K562 (cell line): ENCODE data around the gene SLC24A1. TPM values are rescaled to one million over a fixed set of nuclear protein-coding genes. Genes with fewer than 3 reads are reported as not detected.
A peak's percentile ranks its signal among the peaks of the same experiment; 100 is the strongest.

Experiments used
- ATAC-seq: fragments of 200-7000 bp; cut with Tn5 transposase; 3 replicates; pipeline ENCODE4 v1.9.1; 2020; ENCODE audit warnings: moderate library complexity
- BruUV-seq: library from RNA; stranded (reverse); fragments of 400-500 nt; replicated peaks from 2 replicates; lab custom pipeline; 2021; lab: Mats Ljungman, UMichigan
- CTCF ChIA-PET: fragments of 300-600 bp; formaldehyde crosslinking; extraction: SDS; loops from one replicate; lab custom pipeline; 2021; ENCODE audit warnings: low intra/inter-chr PET ratio; lab: Yijun Ruan, JAX
- POLR2A ChIA-PET: fragments of 300-600, 350-650 bp; sonication (Branson Sonifier 250); formaldehyde crosslinking; extraction: SDS; loops from one replicate; lab custom pipeline; 2021; ENCODE audit warnings: antibody characterized with exemption, inconsistent platforms; lab: Yijun Ruan, JAX
- DNase-seq, 4 experiments: peaks; one replicate each; pipeline versions ENCODE4 v3.0.0 to v3.0.0-alpha.2; 2011 to 2018; ENCODE audit warnings: low spot score in 3 of 4, mixed read lengths in 3 of 4; ENCODE audit errors: extremely low read depth in 1 of 4
- FAIRE-seq: peaks from 2 replicates; lab custom pipeline; 2011; peaks lifted over from hg19 to GRCh38; lab: Jason Lieb, UNC
- H2AFZ ChIP-seq: 2 replicates; pipeline ENCODE4 v1.6.0; 2011; ENCODE audit warnings: low read depth, low read length, control low read depth, inconsistent platforms
- H3K27ac ChIP-seq: fragments of 200-600 bp; 3 replicates; pipeline ENCODE4 v1.8.0; 2011; ENCODE audit warnings: low read depth, mild to moderate bottlenecking, control low read depth, inconsistent platforms, low read length, moderate library complexity, mixed read lengths; ENCODE audit errors: extremely low read depth
- H3K27me3 ChIP-seq, 2 experiments: fragments of 300-600 bp in 1 of 2; 2 replicates in 1 of 2; 3 replicates in 1 of 2; pipeline versions ENCODE4 v1.6.0 to v1.8.0; 2011; ENCODE audit warnings: inconsistent platforms in 2 of 2, low read length in 2 of 2, mild to moderate bottlenecking in 1 of 2, mixed read lengths in 1 of 2, moderate library complexity in 1 of 2; ENCODE audit not compliant: control insufficient read depth in 2 of 2, insufficient read depth in 2 of 2
- H3K36me3 ChIP-seq: fragments of 300-600 bp; 3 replicates; pipeline ENCODE4 v1.8.0; 2011; ENCODE audit warnings: mild to moderate bottlenecking, low read length, inconsistent platforms; ENCODE audit not compliant: control insufficient read depth, insufficient read depth
- H3K4me1 ChIP-seq, 2 experiments: fragments of 200-600 bp in 1 of 2; replicated peaks in 1 of 2; 2 replicates in 1 of 2; 3 replicates in 1 of 2; pipeline versions ENCODE4 v1.5.1 to v1.8.0; 2011; ENCODE audit warnings: inconsistent platforms in 2 of 2, low read length in 2 of 2, mild to moderate bottlenecking in 1 of 2, mixed read lengths in 1 of 2, moderate library complexity in 1 of 2; ENCODE audit not compliant: control insufficient read depth in 2 of 2, insufficient read depth in 2 of 2
- H3K4me2 ChIP-seq: 2 replicates; pipeline ENCODE4 v1.6.1; 2011; ENCODE audit warnings: low read length, control low read depth, inconsistent platforms, mixed read lengths; ENCODE audit not compliant: insufficient read depth
- H3K4me3 ChIP-seq: fragments of 200-600 bp; sonication (generic), shearing (Covaris generic); 2 replicates; pipeline ENCODE4 v1.5.1; 2016; ENCODE audit warnings: control low read depth, inconsistent platforms
- H3K79me2 ChIP-seq: fragments of 200-600 bp; 3 replicates; pipeline ENCODE4 v1.8.0; 2011; ENCODE audit warnings: low read length, inconsistent platforms; ENCODE audit not compliant: control insufficient read depth, insufficient read depth
- H3K9ac ChIP-seq, 2 experiments: 2 replicates each; pipeline versions ENCODE4 v1.6.0 to v1.6.1; 2011; ENCODE audit warnings: low read depth in 2 of 2, low read length in 2 of 2, control low read depth in 1 of 2, inconsistent platforms in 1 of 2, mild to moderate bottlenecking in 1 of 2, mixed read lengths in 1 of 2; ENCODE audit not compliant: insufficient read depth in 1 of 2
- H3K9me1 ChIP-seq: one replicate; pipeline ENCODE4 v1.6.0; 2011; ENCODE audit warnings: inconsistent platforms, mild to moderate bottlenecking, low read length, moderate library complexity; ENCODE audit not compliant: control insufficient read depth, insufficient read depth
- H3K9me3 ChIP-seq: replicated peaks from 2 replicates; pipeline ENCODE4 v1.5.1; 2011; ENCODE audit warnings: low read depth, low read length, inconsistent platforms; ENCODE audit not compliant: control insufficient read depth, insufficient read depth
- H4K20me1 ChIP-seq: replicated peaks from 2 replicates; pipeline ENCODE4 v1.6.1; 2011; ENCODE audit warnings: low read length, inconsistent platforms, mixed read lengths; ENCODE audit not compliant: control insufficient read depth, insufficient read depth
- CHD1 ChIP-seq: fragments of 200-600 bp; sonication (generic); IDR thresholded peaks from one replicate; pipeline ENCODE4 v1.6.1; 2012; ENCODE audit warnings: mild to moderate bottlenecking, moderate library complexity, low read length, inconsistent platforms
- ETS1 ChIP-seq: conservative IDR thresholded peaks from 2 replicates; pipeline ENCODE4 v1.6.1; 2011; ENCODE audit warnings: low read depth, mild to moderate bottlenecking, low read length; ENCODE audit not compliant: control insufficient read depth
- SMAD4 ChIP-seq: fragments of 250-450 bp; sonication (Bioruptor Pico); conservative IDR thresholded peaks from 2 replicates; pipeline ENCODE4 v1.8.0; 2021; ENCODE audit warnings: inconsistent platforms, mild to moderate bottlenecking, moderate library complexity
- XRCC4 ChIP-seq: IDR thresholded peaks from one replicate; pipeline ENCODE4 v1.6.1; 2011; ENCODE audit not compliant: insufficient read depth, insufficient read length; ENCODE audit errors: extremely low read depth
- ZNF165 ChIP-seq: fragments of 250-450 bp; sonication (Bioruptor Pico); IDR thresholded peaks from 2 replicates; pipeline ENCODE4 v1.4.0; 2020; ENCODE audit warnings: borderline replicate concordance
- WGBS: fragments of 100-300 bp; shearing (Covaris generic); methylation state at CpG from one replicate; pipeline ENCODE4 v1.1.6; 2016; ENCODE audit warnings: low coverage, mixed read lengths; ENCODE audit not compliant: insufficient coverage; ENCODE audit errors: missing lambda C conversion rate; 5-methylcytosine and 5-hydroxymethylcytosine counted together
- in situ Hi-C: fragments of 300-500 bp; cut with MboI; formaldehyde crosslinking; loops from 4 replicates; pipeline ENCODE4 v1.15.0; 2018; ENCODE audit warnings: inconsistent platforms, mixed read lengths
- intact Hi-C: fragments of 100-400 bp; cut with micrococcal nuclease; formaldehyde crosslinking; loops from 2 replicates; pipeline ENCODE4 v1.14.2; 2022
- polyA plus RNA-seq, 8 experiments: library from polyadenylated mRNA; depleted of rRNA in 4 of 8; stranded (reverse) in 5 of 8; unstranded in 3 of 8; fragments of >200 nt; fragmentation: Nextera tagmentation in 2 of 8; fragmentation: Illumina TruSeq in 1 of 8; extraction: Ambion mirVana in 2 of 8; extraction: Trizol in 1 of 8; gene quantifications; 2 replicates each; pipeline versions ENCODE4 v1.2.1 to v1.2.3, GENCODE V29; 2011 to 2014; ENCODE audit warnings: inconsistent platforms in 1 of 8, missing spikeins in 1 of 8
- total RNA-seq, 7 experiments: library from RNA; depleted of rRNA in 6 of 7; stranded (reverse); fragments of >200 nt in 6 of 7; fragmentation: Illumina TruSeq in 2 of 7; extraction: Trizol in 2 of 7; gene quantifications; 2 replicates each; pipeline versions ENCODE4 v1.2.1 to v1.2.3, GENCODE V29; 2011 to 2021; ENCODE audit warnings: low replicate concordance in 1 of 7
- TF ChIP-seq, protein P1 (sequence below): fragments of 450-650 bp; IDR thresholded peaks from 2 replicates; pipeline ENCODE4 v1.6.1; 2016; ENCODE audit warnings: mild to moderate bottlenecking, moderate library complexity
- TF ChIP-seq, protein P2 (sequence below), 3 experiments: IDR thresholded peaks in 2 of 3; conservative IDR thresholded peaks in 1 of 3; 2 replicates each; pipeline ENCODE4 v1.5.1; 2011 to 2012; ENCODE audit warnings: low read length in 3 of 3, mild to moderate bottlenecking in 3 of 3, control low read depth in 2 of 3, improper control_type of control experiment in 1 of 3, inconsistent platforms in 1 of 3, low read depth in 1 of 3, mixed read lengths in 1 of 3, moderate library complexity in 1 of 3; ENCODE audit not compliant: insufficient read depth in 2 of 3

SLC24A1 gene
- total and polyA plus RNA-seq, 9 of the 15 experiments (the other 6 are each of a cell fraction or from before 2014, with no cell fraction given) = 3.1 to 8.2 (median 5.5) TPM

- ATAC-seq (peak; percentile 77), DNase-seq (no peak), FAIRE-seq (no peak)
- Histone ChIP-seq H3K36me3 (no peaks in the 10 kb centered on the region), H2AFZ (no peak overlapping the region), H3K9me1 (no peaks in the 10 kb centered on the region), H3K4me3 (no peak overlapping the region), H3K79me2 (no peaks in the 10 kb centered on the region), H3K27me3 (no peaks in the 10 kb centered on the region), H3K27ac (no peak overlapping the region), H3K9me3 (no peaks in the 10 kb centered on the region), H3K4me1 (peaks cover 3 to 7% of the 10 kb centered on the region in 2 experiments; a peak in 3 of 5 replicates), H3K9ac (peak overlapping the region in 1 of 2 experiments; percentile 13; a peak in 1 of 4 replicates), H4K20me1 (no peaks in the 10 kb centered on the region; the same call in 1 of the 2 replicates), H3K4me2 (no peak overlapping the region)
- ChIA-PET POLR2A (interaction anchor here (0.6 to 1.6 kb wide), 4 partner anchors 10 to 295 kb away, joined by 3 to 10 read pairs (median 4); partner anchors contain the start of gene INTS14), CTCF (interaction anchor here (0.6 kb wide), 1 partner anchor 174 kb away, joined by 3 read pairs; no protein-coding TSS in a partner anchor)
- in situ Hi-C loops (no loop called here), intact Hi-C loops (no loop called here)
- no TSS peak for BruUV-seq
- 67% methylated on average over 2 of the region's 2 CpGs for WGBS
- TF ChIP-seq ETS1 (no peak), SMAD4 (CRISPR knock-in tag) (no peak), XRCC4 (no peak), CHD1 (no peak), ZNF165 (CRISPR knock-in tag) (no peak)
- TF ChIP-seq, protein P1, sequence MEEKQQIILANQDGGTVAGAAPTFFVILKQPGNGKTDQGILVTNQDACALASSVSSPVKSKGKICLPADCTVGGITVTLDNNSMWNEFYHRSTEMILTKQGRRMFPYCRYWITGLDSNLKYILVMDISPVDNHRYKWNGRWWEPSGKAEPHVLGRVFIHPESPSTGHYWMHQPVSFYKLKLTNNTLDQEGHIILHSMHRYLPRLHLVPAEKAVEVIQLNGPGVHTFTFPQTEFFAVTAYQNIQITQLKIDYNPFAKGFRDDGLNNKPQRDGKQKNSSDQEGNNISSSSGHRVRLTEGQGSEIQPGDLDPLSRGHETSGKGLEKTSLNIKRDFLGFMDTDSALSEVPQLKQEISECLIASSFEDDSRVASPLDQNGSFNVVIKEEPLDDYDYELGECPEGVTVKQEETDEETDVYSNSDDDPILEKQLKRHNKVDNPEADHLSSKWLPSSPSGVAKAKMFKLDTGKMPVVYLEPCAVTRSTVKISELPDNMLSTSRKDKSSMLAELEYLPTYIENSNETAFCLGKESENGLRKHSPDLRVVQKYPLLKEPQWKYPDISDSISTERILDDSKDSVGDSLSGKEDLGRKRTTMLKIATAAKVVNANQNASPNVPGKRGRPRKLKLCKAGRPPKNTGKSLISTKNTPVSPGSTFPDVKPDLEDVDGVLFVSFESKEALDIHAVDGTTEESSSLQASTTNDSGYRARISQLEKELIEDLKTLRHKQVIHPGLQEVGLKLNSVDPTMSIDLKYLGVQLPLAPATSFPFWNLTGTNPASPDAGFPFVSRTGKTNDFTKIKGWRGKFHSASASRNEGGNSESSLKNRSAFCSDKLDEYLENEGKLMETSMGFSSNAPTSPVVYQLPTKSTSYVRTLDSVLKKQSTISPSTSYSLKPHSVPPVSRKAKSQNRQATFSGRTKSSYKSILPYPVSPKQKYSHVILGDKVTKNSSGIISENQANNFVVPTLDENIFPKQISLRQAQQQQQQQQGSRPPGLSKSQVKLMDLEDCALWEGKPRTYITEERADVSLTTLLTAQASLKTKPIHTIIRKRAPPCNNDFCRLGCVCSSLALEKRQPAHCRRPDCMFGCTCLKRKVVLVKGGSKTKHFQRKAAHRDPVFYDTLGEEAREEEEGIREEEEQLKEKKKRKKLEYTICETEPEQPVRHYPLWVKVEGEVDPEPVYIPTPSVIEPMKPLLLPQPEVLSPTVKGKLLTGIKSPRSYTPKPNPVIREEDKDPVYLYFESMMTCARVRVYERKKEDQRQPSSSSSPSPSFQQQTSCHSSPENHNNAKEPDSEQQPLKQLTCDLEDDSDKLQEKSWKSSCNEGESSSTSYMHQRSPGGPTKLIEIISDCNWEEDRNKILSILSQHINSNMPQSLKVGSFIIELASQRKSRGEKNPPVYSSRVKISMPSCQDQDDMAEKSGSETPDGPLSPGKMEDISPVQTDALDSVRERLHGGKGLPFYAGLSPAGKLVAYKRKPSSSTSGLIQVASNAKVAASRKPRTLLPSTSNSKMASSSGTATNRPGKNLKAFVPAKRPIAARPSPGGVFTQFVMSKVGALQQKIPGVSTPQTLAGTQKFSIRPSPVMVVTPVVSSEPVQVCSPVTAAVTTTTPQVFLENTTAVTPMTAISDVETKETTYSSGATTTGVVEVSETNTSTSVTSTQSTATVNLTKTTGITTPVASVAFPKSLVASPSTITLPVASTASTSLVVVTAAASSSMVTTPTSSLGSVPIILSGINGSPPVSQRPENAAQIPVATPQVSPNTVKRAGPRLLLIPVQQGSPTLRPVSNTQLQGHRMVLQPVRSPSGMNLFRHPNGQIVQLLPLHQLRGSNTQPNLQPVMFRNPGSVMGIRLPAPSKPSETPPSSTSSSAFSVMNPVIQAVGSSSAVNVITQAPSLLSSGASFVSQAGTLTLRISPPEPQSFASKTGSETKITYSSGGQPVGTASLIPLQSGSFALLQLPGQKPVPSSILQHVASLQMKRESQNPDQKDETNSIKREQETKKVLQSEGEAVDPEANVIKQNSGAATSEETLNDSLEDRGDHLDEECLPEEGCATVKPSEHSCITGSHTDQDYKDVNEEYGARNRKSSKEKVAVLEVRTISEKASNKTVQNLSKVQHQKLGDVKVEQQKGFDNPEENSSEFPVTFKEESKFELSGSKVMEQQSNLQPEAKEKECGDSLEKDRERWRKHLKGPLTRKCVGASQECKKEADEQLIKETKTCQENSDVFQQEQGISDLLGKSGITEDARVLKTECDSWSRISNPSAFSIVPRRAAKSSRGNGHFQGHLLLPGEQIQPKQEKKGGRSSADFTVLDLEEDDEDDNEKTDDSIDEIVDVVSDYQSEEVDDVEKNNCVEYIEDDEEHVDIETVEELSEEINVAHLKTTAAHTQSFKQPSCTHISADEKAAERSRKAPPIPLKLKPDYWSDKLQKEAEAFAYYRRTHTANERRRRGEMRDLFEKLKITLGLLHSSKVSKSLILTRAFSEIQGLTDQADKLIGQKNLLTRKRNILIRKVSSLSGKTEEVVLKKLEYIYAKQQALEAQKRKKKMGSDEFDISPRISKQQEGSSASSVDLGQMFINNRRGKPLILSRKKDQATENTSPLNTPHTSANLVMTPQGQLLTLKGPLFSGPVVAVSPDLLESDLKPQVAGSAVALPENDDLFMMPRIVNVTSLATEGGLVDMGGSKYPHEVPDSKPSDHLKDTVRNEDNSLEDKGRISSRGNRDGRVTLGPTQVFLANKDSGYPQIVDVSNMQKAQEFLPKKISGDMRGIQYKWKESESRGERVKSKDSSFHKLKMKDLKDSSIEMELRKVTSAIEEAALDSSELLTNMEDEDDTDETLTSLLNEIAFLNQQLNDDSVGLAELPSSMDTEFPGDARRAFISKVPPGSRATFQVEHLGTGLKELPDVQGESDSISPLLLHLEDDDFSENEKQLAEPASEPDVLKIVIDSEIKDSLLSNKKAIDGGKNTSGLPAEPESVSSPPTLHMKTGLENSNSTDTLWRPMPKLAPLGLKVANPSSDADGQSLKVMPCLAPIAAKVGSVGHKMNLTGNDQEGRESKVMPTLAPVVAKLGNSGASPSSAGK = no peak
- TF ChIP-seq, protein P2, sequence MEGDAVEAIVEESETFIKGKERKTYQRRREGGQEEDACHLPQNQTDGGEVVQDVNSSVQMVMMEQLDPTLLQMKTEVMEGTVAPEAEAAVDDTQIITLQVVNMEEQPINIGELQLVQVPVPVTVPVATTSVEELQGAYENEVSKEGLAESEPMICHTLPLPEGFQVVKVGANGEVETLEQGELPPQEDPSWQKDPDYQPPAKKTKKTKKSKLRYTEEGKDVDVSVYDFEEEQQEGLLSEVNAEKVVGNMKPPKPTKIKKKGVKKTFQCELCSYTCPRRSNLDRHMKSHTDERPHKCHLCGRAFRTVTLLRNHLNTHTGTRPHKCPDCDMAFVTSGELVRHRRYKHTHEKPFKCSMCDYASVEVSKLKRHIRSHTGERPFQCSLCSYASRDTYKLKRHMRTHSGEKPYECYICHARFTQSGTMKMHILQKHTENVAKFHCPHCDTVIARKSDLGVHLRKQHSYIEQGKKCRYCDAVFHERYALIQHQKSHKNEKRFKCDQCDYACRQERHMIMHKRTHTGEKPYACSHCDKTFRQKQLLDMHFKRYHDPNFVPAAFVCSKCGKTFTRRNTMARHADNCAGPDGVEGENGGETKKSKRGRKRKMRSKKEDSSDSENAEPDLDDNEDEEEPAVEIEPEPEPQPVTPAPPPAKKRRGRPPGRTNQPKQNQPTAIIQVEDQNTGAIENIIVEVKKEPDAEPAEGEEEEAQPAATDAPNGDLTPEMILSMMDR (IDR thresholded peaks at IDR 0.05 in 2 of 3, conservative IDR thresholded peaks at IDR 0.05 in 1 of 3; ENCODE audit: insufficient read depth in 2 of 3, low read depth in 1 of 3, low read length in 3 of 3) = peak in 2 of 3 experiments; percentile 21 to 25; a peak in 2 of 6 replicates
Measured at GRCh38 chr15:65620833-65621232, 905 bp upstream of the SLC24A1 start.
